Measurements from ENCODE around the gene CALHM4. TPM values are rescaled to one million over a fixed set of nuclear protein-coding genes. Genes with fewer than 3 reads are reported as not detected.

CALHM4 gene
- polyA plus RNA-seq, 2 of the 4 experiments (the other 2 are of a cell fraction) = not detected

- TF ChIP-seq ATOH8 (CRISPR knock-in tag; IDR thresholded peaks at IDR 0.05; ENCODE audit: low read depth) (no peak), ELK1 (IDR thresholded peaks at IDR 0.05; ENCODE audit: low read depth, low read length) (no peak), RCOR1 (IDR thresholded peaks at IDR 0.05; ENCODE audit: low read depth, low read length) (no peak), POLR2A (IDR thresholded peaks at IDR 0.05; ENCODE audit: low read length) (no peak)
These were observed 11.6 kb downstream of the CALHM4 start (continued) for GRCh38 chr6:116564921-116565872.

GRCh38 chr6:116568111-116568510 lies 14.6 kb downstream of the CALHM4 start:
- POLR2A ChIA-PET = interaction anchor here (0.9 kb wide), 1 partner anchor 288 kb away, joined by 3 read pairs; the partner anchor contains the start of gene TSPYL1
- CTCF ChIA-PET = interaction anchor here (0.9 to 1.0 kb wide), 3 partner anchors 30 to 300 kb away, joined by 3 to 4 read pairs (median 3); no protein-coding TSS in a partner anchor
- TF ChIP-seq JUN (IDR thresholded peaks at IDR 0.05) (no peak), SMC3 (IDR thresholded peaks at IDR 0.05) (no peak), MYC (IDR thresholded peaks at IDR 0.05; ENCODE audit: borderline replicate concordance, low read length) (no peak), HMGXB4 (CRISPR knock-in tag; IDR thresholded peaks at IDR 0.05; ENCODE audit: borderline replicate concordance) (no peak), KDM1A (IDR thresholded peaks at IDR 0.05; ENCODE audit: low read depth) (no peak), BCL3 (IDR thresholded peaks at IDR 0.05) (no peak)
- Histone ChIP-seq H3K4me2 (no peak overlapping the region), H3K4me1 (peaks cover 17% of the 10 kb centered on the region; the same call in 2 of the 3 replicates), H3K27ac (no peak overlapping the region), H3K4me3 (no peak overlapping the region), H3K9me3 (no peaks in the 10 kb centered on the region)
- DNase-seq (ENCODE audit: low read depth in 1 of 2, low spot score in 1 of 2) = no peak
- no peak for FAIRE-seq
- ATAC-seq = no peak

- CTCF ChIA-PET = interaction anchor here (1.0 to 2.4 kb wide), 3 partner anchors 8 to 301 kb away, joined by 4 to 16 read pairs (median 8); no protein-coding TSS in a partner anchor
- TF ChIP-seq ESRRA (IDR thresholded peaks at IDR 0.05; ENCODE audit: borderline replicate concordance, low read length) = no peak
- no peak for TF ChIP-seq SREBF2 (IDR thresholded peaks at IDR 0.05)
- TF ChIP-seq TFCP2L1 (CRISPR knock-in tag; IDR thresholded peaks at IDR 0.05) = no peak
- no peak for TF ChIP-seq RNF2 (IDR thresholded peaks at IDR 0.05; ENCODE audit: borderline replicate concordance, low read depth)
- no peak for TF ChIP-seq HEYL (CRISPR knock-in tag; IDR thresholded peaks at IDR 0.05)
- TF ChIP-seq ZSCAN20 (CRISPR knock-in tag; IDR thresholded peaks at IDR 0.05) = no peak
- no peak for TF ChIP-seq EHMT2 (IDR thresholded peaks at IDR 0.05; ENCODE audit: low read depth)
- TF ChIP-seq USF2 (IDR thresholded peaks at IDR 0.05) = no peak
- no peak for TF ChIP-seq HOXB5 (CRISPR knock-in tag; IDR thresholded peaks at IDR 0.05)
- TF ChIP-seq EHF (CRISPR knock-in tag; IDR thresholded peaks at IDR 0.05) = no peak
- no peak for TF ChIP-seq ZC3H11A (IDR thresholded peaks at IDR 0.05)
- 65% methylated on average over 6 of the region's 7 CpGs for WGBS (ENCODE audit: missing lambda C conversion rate)
- H3K9me3 ChIP-seq = no peaks in the 10 kb centered on the region
- DNase-seq (ENCODE audit: low read depth in 1 of 2, low spot score in 1 of 2) = no peak
- FAIRE-seq = no peak
- POLR2A ChIA-PET = interaction anchor here (0.9 kb wide), 1 partner anchor 289 kb away, joined by 3 read pairs; the partner anchor contains the start of gene TSPYL1
- no peak overlapping the region for H3K4me3 ChIP-seq
- no peak overlapping the region for H3K27ac ChIP-seq
- no peak for ATAC-seq
- H3K4me2 ChIP-seq = peak overlapping the region; percentile 84; the same call in 2 of the 3 replicates
- H3K4me1 ChIP-seq = peaks cover 19% of the 10 kb centered on the region; the same call in 2 of the 3 replicates
These were observed 15.5 kb downstream of the CALHM4 start for GRCh38 chr6:116568821-116569755.
